GM12801 (cell line): ENCODE measurements around the gene ATP9A.

ENCODE experiments used
- CTCF ChIP-seq: IDR thresholded peaks from one replicate; pipeline ENCODE4 v1.5.1; 2011; ENCODE audit warnings: control low read depth; ENCODE audit not compliant: insufficient read length; ENCODE audit errors: extremely low read depth

The ATP9A gene

GRCh38 chr20:51563174-51563485 lies 205.1 kb downstream of the ATP9A start:
- TF ChIP-seq CTCF, result no peak

DNA sequence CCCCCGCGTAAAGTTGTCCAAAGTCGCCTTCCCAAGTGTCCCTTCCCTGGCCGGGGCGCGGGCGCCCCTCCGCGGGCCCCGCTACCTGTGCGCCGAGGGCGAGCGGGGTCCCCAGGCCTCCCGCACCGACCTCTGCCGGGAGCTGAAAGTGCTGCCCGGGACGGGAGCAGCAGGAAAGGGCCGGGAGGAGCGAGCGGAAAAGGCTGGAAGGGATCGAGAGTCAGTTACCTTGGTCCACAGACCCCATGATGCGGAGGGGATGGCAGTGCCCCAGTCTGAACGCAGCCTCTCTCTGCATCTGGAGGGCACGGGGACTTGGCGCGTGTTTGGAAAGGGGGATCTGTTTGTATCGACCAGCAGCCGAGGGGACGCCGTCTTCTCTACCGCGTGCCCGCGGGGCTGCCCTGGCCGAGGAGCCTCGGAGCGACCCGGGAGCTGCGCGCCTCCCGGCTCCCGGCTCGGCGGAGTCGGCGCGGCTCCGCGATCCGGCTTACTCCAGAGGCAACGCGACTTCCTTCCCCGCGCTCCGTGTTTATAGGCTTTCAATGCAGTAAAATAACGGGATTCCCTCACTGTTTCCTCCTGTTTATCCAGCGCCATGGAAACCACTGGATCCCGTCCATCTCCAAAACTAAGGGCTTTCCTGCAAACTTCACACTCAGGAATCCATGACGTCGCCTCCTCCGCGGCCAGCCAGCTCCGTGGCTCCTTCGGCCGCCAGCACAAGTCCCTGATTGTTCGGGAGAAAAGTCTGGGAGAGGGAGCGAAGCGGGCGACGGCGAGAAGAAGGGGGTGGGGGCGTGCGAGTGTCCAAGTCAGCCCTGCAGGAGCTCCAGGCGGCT lies 205.6 kb downstream of the ATP9A start:
- TF ChIP-seq CTCF, result no peak

- no peak for TF ChIP-seq CTCF
Observed at GRCh38 chr20:51562027-51562331, 206.2 kb downstream of the ATP9A start.

DNA sequence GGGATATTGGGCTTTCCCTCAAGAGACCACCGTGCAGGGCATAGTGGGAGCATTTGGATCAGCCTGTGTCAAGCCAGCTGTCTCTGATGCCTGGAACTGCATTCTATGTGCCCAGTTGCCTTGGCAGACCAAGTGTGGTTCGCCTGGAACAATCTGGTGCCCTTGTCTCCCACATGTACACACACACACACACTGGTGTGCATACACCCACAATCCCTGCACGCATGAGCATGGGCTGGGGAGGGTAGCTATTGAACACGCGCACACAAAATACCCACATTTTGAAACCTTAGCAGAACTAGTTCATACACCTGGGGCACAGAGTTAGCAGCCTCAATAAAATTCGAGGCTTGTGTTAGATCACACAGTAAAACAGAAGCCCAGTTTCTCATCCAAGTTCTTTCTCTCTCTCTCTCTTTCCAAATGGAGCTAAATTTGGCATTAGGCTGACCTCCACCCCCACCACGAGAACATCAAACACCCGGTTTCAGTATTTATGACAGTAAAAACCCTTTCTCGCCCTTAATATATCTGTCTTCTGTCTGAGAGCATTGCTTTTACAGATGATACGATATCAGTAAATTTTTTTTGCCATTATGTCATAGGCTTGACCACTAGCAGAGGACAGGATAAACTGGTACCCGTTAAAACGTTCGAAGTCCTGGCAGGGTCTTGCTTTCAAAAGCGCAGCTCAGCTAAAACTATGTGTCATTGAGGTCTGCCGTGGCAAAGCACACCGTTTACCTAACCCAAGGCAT lies 207.5 kb downstream of the ATP9A start:
- no peak for TF ChIP-seq CTCF

DNA sequence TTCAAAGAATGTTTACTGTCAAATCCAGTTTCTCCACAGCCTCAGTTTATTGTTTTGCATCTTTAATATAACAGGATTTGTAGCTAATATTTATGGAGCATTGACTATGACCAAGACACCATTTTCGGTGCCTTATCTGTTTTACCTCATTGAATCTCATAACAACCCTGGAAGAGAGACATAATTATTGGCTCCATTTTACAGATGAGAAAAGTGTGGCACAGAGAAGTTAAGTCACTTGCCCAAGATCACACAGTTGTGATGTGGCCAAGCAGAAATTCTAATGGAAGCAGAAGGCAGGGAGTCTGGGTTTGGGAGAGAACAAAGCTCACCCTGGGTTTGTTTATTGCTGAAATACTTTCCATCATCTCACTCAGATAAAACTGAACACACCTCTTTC lies 208.1 kb downstream of the ATP9A start:
- no peak for TF ChIP-seq CTCF

DNA sequence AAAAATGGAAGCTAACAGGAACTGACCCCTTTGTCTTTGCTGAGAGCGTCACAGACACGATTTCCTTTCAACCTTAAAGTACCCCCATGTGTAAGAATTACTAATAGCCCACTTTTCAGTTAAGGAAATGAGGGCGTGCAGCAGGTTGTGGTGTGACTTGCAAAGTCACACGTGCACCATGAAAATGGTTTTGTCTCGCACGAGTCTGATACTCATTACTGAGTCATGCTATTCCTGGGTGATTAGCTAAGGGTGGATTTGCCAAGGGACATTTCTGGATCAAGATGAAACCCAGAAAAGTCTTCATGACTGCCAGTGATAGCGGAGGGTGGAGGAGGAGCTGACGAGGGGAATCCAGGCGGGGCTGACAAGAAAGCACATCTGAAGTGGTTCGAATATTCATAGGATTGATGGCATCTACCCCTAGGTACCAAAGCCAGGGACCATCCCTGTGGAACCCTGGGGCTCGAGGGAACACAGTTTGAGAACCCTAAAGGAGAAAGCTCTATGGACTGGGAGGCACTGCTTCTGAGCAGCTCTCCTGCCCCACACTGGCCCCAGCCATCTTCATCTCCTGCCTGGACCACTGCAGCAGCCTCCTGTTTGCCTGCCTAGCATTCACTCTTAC lies 213.5 kb downstream of the ATP9A start:
- no peak for TF ChIP-seq CTCF

DNA sequence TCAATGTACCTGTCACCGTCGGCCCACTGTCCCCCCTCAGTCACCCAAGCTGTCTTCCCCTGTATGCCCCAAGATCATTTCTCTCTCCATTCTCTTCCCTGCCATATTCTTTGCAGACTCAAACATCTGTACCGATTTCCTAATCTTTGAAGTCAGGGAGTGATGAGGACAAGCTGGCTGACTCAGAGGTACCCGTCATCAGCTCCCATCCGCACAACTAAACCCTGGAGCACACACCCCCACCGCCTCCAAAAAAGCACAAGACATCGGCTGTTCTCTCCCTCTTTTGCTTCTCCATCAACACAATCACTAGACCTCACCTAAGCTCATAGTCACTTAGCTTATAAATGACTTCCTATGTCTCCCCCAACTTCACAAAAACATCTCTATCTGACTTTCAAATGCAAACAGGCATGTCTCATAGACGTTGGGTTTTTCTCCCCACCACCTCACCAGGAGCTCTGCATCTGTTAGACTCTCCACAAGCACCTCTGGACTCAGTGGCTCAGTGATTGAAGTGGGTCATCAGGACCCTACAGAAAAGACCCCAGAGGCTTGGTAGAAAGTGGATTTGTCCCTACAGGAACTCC lies 214.2 kb downstream of the ATP9A start:
- no peak for TF ChIP-seq CTCF
